NB4 (cell line): ENCODE measurements around the gene ZNF618.

Experiments
- DNase-seq: peaks from one replicate; pipeline ENCODE4 v3.0.0; 2010; ENCODE audit warnings: low read depth
- H3K4me3 ChIP-seq: one replicate; pipeline ENCODE4 v1.5.1; 2011; ENCODE audit warnings: mild to moderate bottlenecking, low read depth, low read length, moderate library complexity
- MYC ChIP-seq: IDR thresholded peaks from 2 replicates; pipeline ENCODE4 v1.6.1; 2011; ENCODE audit warnings: low read depth, low read length
- POLR2A ChIP-seq: IDR thresholded peaks from 2 replicates; pipeline ENCODE4 v1.6.1; 2011; ENCODE audit warnings: mild to moderate bottlenecking; ENCODE audit not compliant: insufficient read length; ENCODE audit errors: extremely low read depth
- TF ChIP-seq, protein P1 (sequence below): IDR thresholded peaks from 2 replicates; pipeline ENCODE4 v1.6.1; 2011; ENCODE audit warnings: low read depth, low read length
- TF ChIP-seq, protein P2 (sequence below): IDR thresholded peaks from one replicate; pipeline ENCODE4 v1.5.1; 2012; ENCODE audit warnings: low read depth, low read length

Gene ZNF618

GRCh38 chr9:113976915-113977314 lies 100.8 kb downstream of the ZNF618 start:
- no peak for DNase-seq
- TF ChIP-seq MYC (no peak), POLR2A (no peak)
- TF ChIP-seq, protein P1, sequence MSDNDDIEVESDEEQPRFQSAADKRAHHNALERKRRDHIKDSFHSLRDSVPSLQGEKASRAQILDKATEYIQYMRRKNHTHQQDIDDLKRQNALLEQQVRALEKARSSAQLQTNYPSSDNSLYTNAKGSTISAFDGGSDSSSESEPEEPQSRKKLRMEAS = no peak
- TF ChIP-seq, protein P2, sequence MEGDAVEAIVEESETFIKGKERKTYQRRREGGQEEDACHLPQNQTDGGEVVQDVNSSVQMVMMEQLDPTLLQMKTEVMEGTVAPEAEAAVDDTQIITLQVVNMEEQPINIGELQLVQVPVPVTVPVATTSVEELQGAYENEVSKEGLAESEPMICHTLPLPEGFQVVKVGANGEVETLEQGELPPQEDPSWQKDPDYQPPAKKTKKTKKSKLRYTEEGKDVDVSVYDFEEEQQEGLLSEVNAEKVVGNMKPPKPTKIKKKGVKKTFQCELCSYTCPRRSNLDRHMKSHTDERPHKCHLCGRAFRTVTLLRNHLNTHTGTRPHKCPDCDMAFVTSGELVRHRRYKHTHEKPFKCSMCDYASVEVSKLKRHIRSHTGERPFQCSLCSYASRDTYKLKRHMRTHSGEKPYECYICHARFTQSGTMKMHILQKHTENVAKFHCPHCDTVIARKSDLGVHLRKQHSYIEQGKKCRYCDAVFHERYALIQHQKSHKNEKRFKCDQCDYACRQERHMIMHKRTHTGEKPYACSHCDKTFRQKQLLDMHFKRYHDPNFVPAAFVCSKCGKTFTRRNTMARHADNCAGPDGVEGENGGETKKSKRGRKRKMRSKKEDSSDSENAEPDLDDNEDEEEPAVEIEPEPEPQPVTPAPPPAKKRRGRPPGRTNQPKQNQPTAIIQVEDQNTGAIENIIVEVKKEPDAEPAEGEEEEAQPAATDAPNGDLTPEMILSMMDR = no peak
- H3K4me3 ChIP-seq = no peak overlapping the region

GRCh38 chr9:113978725-113979342 lies 102.7 kb downstream of the ZNF618 start:
- H3K4me3 ChIP-seq = no peak overlapping the region
- no peak for TF ChIP-seq POLR2A
- TF ChIP-seq, protein P2 = no peak
- no peak for TF ChIP-seq MYC
- TF ChIP-seq, protein P1 = no peak
- DNase-seq = no peak

- DNase-seq = no peak
Measured at GRCh38 chr9:113979343-113980127, 103.4 kb downstream of the ZNF618 start.

GRCh38 chr9:113984639-113985380 lies 108.7 kb downstream of the ZNF618 start:
- TF ChIP-seq POLR2A (no peak), MYC (no peak)
- TF ChIP-seq, protein P2 = no peak
- TF ChIP-seq, protein P1 = no peak
- no peak for DNase-seq
- no peak overlapping the region for H3K4me3 ChIP-seq

More at GRCh38 chr9:113979343-113980127, 103.4 kb downstream of the ZNF618 start:
- H3K4me3 ChIP-seq = no peak overlapping the region
- TF ChIP-seq MYC (no peak), POLR2A (no peak)
- TF ChIP-seq, protein P1 = no peak
- TF ChIP-seq, protein P2 = no peak

GRCh38 chr9:113985968-113986585 lies 110.0 kb downstream of the ZNF618 start:
- H3K4me3 ChIP-seq = no peak overlapping the region
- peak; percentile 24 for DNase-seq
- TF ChIP-seq POLR2A (no peak), MYC (no peak)
- TF ChIP-seq, protein P1 = no peak
- TF ChIP-seq, protein P2 = no peak
